Measurements from ENCODE around the gene ALS2.

The ALS2 gene

DNA sequence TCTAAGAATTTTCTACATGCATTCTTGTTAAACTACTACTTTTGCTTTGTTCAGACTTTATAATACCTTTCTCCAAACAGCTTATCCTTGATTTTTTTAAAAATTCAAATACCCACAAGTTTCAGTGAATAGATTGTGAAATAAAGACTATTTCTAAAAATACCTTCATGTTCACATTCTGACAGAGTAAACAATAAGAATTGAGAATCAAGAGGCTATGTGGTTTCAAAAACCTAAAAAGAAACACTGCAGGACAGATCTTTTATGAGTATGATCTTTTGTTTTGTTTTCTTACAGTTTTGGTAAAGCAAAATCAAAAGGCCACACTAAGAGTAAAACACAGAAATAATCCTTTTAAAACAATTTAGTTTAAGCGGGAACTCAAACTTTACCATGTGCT, 21.2 kb downstream of the ALS2 start:
- DNase-seq (ENCODE audit: extremely low read depth in 1 of 2, low read depth in 1 of 2), result no peak

GRCh38 chr2:201758873-201759272, 21.9 kb downstream of the ALS2 start:
- DNase-seq (ENCODE audit: extremely low read depth in 1 of 2, low read depth in 1 of 2), result no peak

DNA sequence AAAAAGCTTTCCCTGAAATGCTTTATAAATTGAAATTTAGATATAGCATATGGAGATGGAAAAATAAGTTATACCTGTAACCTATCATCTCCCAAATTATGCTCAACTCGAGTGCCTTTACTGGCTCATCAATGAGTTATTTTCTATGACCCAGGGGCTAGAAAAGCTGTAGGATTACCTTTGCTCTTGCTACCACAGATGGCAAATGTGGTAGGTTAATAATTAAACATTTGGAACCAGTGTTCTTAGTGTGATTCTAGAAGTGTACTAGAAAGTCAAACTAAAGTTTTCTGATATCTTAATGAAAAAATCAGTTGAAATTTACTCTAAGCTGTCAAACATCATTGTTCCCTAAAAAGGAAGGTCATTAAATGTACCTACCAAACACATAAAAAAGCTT, 22.5 kb downstream of the ALS2 start:
- DNase-seq (ENCODE audit: extremely low read depth in 1 of 2, low read depth in 1 of 2), result no peak

- no peak for DNase-seq (ENCODE audit: extremely low read depth in 1 of 2, low read depth in 1 of 2)
These were observed 25.9 kb downstream of the ALS2 start for GRCh38 chr2:201754717-201755415.

DNA sequence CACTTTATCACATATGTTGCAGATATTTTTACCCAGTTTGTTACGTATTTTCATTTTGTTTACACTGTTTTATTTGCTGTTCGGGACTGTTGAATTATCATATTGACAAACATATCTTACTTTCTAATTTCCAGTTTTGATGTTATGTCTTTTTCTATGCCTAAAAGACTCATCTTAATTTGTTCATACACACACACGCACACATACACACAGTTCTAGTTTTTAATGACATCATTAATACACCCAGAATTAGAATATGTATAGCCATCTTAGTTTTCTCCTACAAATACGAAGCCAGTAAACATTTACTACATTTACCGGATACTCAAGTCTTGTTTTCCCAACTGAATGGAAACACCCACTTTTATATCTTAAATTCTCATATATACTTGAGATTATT, 29.2 kb downstream of the ALS2 start:
- no peak for DNase-seq (ENCODE audit: extremely low read depth in 1 of 2, low read depth in 1 of 2)

GRCh38 chr2:201746551-201746950, 34.2 kb downstream of the ALS2 start:
- DNase-seq (ENCODE audit: extremely low read depth in 1 of 2, low read depth in 1 of 2), result no peak

- no peak for DNase-seq (ENCODE audit: extremely low read depth in 1 of 2, low read depth in 1 of 2)
These were observed 45.2 kb downstream of the ALS2 start for GRCh38 chr2:201735486-201735885.

GRCh38 chr2:201734111-201734510, 46.6 kb downstream of the ALS2 start:
- DNase-seq (ENCODE audit: extremely low read depth in 1 of 2, low read depth in 1 of 2), result no peak

DNA sequence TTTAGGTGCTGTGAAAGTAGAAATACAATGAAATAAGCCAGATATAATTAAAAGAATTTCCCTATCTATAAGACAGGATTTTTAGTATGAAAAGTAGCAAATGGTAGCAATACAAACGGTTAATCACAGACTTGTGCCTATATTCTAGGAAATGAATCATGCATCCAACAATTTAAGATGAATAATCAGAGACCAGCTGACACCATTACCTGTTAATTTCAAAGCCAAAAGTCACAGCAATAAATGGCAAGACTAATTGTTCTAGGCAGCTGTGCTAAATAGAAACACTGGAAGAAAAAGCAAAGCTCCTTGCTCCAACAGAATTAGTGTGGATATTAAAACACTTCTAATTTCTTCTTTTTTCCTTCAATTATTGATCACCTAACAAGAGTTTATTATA, 47.2 kb downstream of the ALS2 start:
- no peak for DNase-seq (ENCODE audit: extremely low read depth in 1 of 2, low read depth in 1 of 2)

DNA sequence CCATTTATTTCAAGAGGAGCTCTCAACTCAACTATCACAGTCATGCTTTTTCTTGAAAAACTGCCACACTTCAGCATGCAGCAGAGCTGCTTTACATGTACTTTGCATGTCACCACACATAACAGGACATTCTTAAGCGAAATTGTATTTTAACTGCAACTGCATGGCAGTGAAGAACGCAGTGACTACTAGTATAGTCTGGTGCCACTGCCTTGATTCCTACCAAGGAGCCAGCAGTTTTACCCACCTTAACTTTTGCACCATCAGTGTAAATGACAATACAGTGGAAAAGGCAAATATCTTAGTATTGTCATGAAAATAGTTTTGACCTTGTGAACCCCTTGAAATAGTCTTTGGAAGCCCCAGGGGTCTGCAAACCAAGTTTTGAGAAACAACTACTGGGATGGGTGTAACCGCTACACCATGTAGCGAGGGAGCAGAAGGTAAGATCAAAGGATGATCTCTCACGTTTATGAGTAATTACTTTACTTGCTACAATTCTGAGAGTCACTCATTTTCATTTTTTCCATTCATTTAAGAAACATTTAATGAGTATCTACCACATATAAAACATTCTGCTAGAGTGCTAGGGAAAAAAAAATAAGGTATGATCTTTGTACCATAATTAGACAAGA, 50.0 kb downstream of the ALS2 start:
- DNase-seq (ENCODE audit: extremely low read depth in 1 of 2, low read depth in 1 of 2), result no peak

GRCh38 chr2:201715459-201715858, 65.3 kb downstream of the ALS2 start:
- no peak for DNase-seq (ENCODE audit: extremely low read depth in 1 of 2, low read depth in 1 of 2)

GRCh38 chr2:201712726-201713125, 68.0 kb downstream of the ALS2 start:
- no peak for DNase-seq (ENCODE audit: extremely low read depth in 1 of 2, low read depth in 1 of 2)

- DNase-seq (ENCODE audit: extremely low read depth in 1 of 2, low read depth in 1 of 2), result no peak
These were observed 71.0 kb downstream of the ALS2 start for GRCh38 chr2:201709747-201710146.

- no peak for DNase-seq (ENCODE audit: extremely low read depth in 1 of 2, low read depth in 1 of 2)
These were observed 71.7 kb downstream of the ALS2 start for GRCh38 chr2:201709049-201709448.

DNA sequence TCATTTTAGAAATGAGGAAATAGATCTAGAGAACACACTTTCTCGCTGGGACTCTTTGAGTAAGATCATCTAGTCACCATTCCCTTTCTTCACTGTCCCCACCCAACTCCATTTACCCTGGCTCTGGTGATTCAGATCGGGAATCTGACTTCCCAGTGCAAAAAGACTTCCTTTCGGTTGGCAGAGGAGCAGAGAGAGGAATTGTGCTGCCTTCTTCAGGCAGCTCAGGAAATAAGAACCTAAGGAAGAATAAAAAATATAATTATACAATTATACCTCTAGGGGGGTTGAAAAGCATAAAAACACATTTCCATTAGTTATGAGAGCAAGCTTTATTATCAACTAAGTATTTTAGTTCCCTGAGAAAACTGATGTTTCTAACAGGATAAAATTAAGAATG, 73.0 kb downstream of the ALS2 start:
- no peak for DNase-seq (ENCODE audit: extremely low read depth in 1 of 2, low read depth in 1 of 2)

GRCh38 chr2:201707142-201707541, 73.6 kb downstream of the ALS2 start:
- no peak for DNase-seq (ENCODE audit: extremely low read depth in 1 of 2, low read depth in 1 of 2)

- DNase-seq (ENCODE audit: extremely low read depth in 1 of 2, low read depth in 1 of 2), result no peak
These were observed 76.2 kb downstream of the ALS2 start for GRCh38 chr2:201704536-201704935.

DNA sequence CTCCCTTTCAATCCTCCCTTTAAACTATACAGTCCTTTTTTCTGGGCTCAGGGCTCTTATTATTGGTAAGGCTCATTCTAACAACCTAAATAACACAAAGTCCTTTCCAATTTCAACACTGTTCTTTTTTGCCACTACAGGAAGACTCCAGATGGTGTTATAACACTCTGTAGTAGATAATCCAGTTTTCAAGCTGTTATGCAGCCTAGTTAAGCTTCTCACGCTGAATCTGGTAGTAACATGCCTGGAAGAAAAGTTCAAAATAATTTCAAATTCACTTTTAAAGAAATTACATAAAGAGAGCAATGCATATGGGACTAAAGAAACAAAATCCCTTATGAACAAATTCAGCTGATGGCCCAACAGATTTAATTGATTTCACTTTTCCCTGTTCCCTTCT, 79.1 kb downstream of the ALS2 start:
- no peak for DNase-seq (ENCODE audit: extremely low read depth in 1 of 2, low read depth in 1 of 2)

- DNase-seq (ENCODE audit: extremely low read depth in 1 of 2, low read depth in 1 of 2), result no peak
These were observed 81.3 kb downstream of the ALS2 start for GRCh38 chr2:201699416-201699815.

GRCh38 chr2:201698588-201699226, 82.0 kb downstream of the ALS2 start, which contains the start of gene MPP4:
TSS of gene MPP4 (minus strand) at chr2:201698644. CDS start at chr2:201693954, 4,690 bp downstream.
- DNase-seq (ENCODE audit: extremely low read depth in 1 of 2, low read depth in 1 of 2), result no peak

GRCh38 chr2:201697899-201698298, 82.8 kb downstream of the ALS2 start:
- DNase-seq (ENCODE audit: extremely low read depth in 1 of 2, low read depth in 1 of 2), result no peak

GRCh38 chr2:201696151-201696659, 84.5 kb downstream of the ALS2 start:
- DNase-seq (ENCODE audit: extremely low read depth in 1 of 2, low read depth in 1 of 2), result no peak
